AG04450 (cell line): ENCODE results near the gene MUTYH. TPM values are rescaled to one million over a fixed set of nuclear protein-coding genes. Genes with fewer than 3 reads are reported as not detected.

Source experiments
- CTCF ChIA-PET: fragments of 300-600, 350-600 bp; formaldehyde crosslinking; extraction: SDS; loops from one replicate; lab custom pipeline; 2022; ENCODE audit warnings: antibody characterized with exemption, inconsistent platforms; lab: Charles Lee
- POLR2A ChIA-PET: fragments of 350-600 bp; formaldehyde crosslinking; extraction: SDS; loops from one replicate; lab custom pipeline; 2021; ENCODE audit warnings: antibody characterized with exemption, inconsistent platforms; lab: Yijun Ruan, JAX
- DNase-seq: peaks from one replicate; pipeline ENCODE4 v3.0.0-alpha.2; 2011; ENCODE audit warnings: low read depth, low spot score
- H3K27ac ChIP-seq: one replicate; pipeline ENCODE4 v1.5.1; 2012; ENCODE audit warnings: low read depth, low read length, control low read depth
- H3K27me3 ChIP-seq: one replicate; pipeline ENCODE4 v1.6.0; 2012; ENCODE audit warnings: low read length; ENCODE audit not compliant: control insufficient read depth, insufficient read depth
- H3K4me3 ChIP-seq: 2 replicates; pipeline ENCODE4 v1.5.1; 2011; ENCODE audit warnings: mild to moderate bottlenecking, low read depth, low read length, control low read depth
- H3K9me3 ChIP-seq: 2 replicates; pipeline ENCODE4 v1.5.1; 2012; ENCODE audit warnings: low read length; ENCODE audit not compliant: control insufficient read depth, insufficient read depth
- polyA plus RNA-seq: library from polyadenylated mRNA; depleted of rRNA; stranded (reverse); fragments of >200 nt; gene quantifications from 2 replicates; pipeline ENCODE4 v1.2.3, GENCODE V29; 2011
- TF ChIP-seq, protein P1 (sequence below): IDR thresholded peaks from 2 replicates; pipeline ENCODE4 v1.5.1; 2011; ENCODE audit warnings: low read depth, low read length, control low read depth, inconsistent platforms

The MUTYH gene
- polyA plus RNA-seq, 1 experiment = 5.8 TPM

DNA sequence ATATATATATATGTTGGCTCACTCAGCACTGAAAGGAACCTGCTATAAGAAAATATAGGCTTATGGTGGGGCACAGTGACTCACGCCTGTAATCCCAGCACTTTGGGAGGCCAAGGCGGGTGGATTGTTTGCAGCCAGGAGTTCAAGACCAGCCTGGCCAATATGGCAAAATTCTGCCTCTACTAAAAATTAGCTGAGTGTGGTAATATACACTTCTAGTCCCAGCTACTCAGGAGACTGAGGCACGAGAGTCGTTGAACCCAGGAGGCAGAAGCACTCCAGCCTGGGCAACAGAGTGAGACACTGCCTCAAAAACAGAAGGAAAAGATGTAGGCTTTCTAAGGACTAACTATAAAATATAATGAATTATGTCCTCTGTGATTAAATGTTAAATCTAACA lies 14.6 kb upstream of the MUTYH start:
- Histone ChIP-seq H3K4me3 (no peak overlapping the region), H3K9me3 (no peaks in the 10 kb centered on the region), H3K27ac (no peak overlapping the region), H3K27me3 (no peaks in the 10 kb centered on the region)
- ChIA-PET POLR2A (no interaction called here), CTCF (interaction anchor here (0.7 to 16.5 kb wide), 2 partner anchors 137 to 340 kb away, joined by 3 to 456 read pairs; partner anchors contain the start of gene TESK2)
- TF ChIP-seq, protein P1, sequence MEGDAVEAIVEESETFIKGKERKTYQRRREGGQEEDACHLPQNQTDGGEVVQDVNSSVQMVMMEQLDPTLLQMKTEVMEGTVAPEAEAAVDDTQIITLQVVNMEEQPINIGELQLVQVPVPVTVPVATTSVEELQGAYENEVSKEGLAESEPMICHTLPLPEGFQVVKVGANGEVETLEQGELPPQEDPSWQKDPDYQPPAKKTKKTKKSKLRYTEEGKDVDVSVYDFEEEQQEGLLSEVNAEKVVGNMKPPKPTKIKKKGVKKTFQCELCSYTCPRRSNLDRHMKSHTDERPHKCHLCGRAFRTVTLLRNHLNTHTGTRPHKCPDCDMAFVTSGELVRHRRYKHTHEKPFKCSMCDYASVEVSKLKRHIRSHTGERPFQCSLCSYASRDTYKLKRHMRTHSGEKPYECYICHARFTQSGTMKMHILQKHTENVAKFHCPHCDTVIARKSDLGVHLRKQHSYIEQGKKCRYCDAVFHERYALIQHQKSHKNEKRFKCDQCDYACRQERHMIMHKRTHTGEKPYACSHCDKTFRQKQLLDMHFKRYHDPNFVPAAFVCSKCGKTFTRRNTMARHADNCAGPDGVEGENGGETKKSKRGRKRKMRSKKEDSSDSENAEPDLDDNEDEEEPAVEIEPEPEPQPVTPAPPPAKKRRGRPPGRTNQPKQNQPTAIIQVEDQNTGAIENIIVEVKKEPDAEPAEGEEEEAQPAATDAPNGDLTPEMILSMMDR = no peak
- DNase-seq = no peak

DNA sequence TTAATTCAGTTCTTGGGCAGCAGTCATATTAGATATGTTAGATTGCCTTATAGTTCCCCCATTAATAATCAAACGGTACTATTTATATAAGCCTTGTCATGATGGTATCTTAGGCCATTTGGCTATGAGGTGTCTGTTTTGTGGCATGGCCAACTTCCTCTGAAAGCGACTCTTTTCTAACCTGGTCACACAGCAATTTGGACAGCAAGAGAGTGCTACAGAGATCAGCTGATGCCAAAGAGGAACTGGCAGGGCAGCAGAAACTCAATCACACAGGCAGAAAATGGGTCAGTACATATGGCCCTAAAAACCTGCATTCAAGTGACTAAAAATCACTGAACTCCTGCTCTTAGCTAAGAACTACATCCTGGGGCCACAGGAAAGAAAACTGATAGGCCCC lies 13.4 kb upstream of the MUTYH start:
- POLR2A ChIA-PET = no interaction called here
- H3K4me3 ChIP-seq = no peak overlapping the region
- no peaks in the 10 kb centered on the region for H3K27me3 ChIP-seq
- H3K9me3 ChIP-seq = no peaks in the 10 kb centered on the region
- CTCF ChIA-PET = interaction anchor here (1.8 to 16.5 kb wide), 2 partner anchors 138 to 339 kb away, joined by 6 to 456 read pairs; partner anchors contain the start of gene TESK2
- TF ChIP-seq, protein P1 = no peak
- no peak overlapping the region for H3K27ac ChIP-seq
- no peak for DNase-seq

DNA sequence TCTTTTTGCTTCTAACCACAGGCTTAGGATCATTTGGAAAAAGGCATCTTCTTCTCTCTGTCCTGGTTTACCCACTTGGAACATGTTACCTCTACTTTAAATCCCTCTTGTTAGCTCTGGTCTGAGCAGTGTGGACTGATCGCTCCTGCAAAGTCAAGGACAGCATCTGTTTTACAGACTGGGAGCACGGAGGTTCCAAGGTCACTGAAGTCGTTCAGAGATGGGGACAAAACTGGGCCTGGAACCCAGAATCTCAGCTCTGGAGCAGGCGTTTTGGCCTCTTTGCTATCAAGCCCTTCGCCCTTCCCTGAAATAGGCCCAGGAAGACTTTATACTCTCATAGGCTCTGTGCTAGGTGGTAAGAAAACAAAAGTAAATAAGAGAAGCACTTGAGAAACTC lies 11.3 kb upstream of the MUTYH start:
- H3K9me3 ChIP-seq = no peaks in the 10 kb centered on the region
- no peaks in the 10 kb centered on the region for H3K27me3 ChIP-seq
- no peak overlapping the region for H3K27ac ChIP-seq
- H3K4me3 ChIP-seq = no peak overlapping the region
- ChIA-PET CTCF (interaction anchor here (5.8 to 16.5 kb wide), 2 partner anchors 8 to 140 kb away, joined by 41 to 456 read pairs; partner anchors contain the start of gene TESK2), POLR2A (interaction anchor here (0.5 kb wide), 1 partner anchor 339 kb away, joined by 4 read pairs; no protein-coding TSS in a partner anchor)
- TF ChIP-seq, protein P1 = no peak
- DNase-seq = no peak

- Histone ChIP-seq H3K4me3 (no peak overlapping the region), H3K27me3 (no peaks in the 10 kb centered on the region), H3K9me3 (no peaks in the 10 kb centered on the region), H3K27ac (no peak overlapping the region)
- TF ChIP-seq, protein P1 = no peak
- CTCF ChIA-PET = interaction anchor here (1.0 to 5.8 kb wide), 7 partner anchors 10 to 335 kb away, joined by 3 to 41 read pairs (median 7); partner anchors contain the start of gene TESK2
- no peak for DNase-seq
- POLR2A ChIA-PET = interaction anchor here (0.5 to 2.2 kb wide), 3 partner anchors 10 to 506 kb away, joined by 4 to 12 read pairs (median 6); partner anchors contain the start of genes HECTD3, PTCH2 and TOE1
These were observed 8.9 kb upstream of the MUTYH start for GRCh38 chr1:45348966-45349677.

GRCh38 chr1:45348609-45348965 lies 8.3 kb upstream of the MUTYH start:
- POLR2A ChIA-PET = interaction anchor here (0.5 to 2.2 kb wide), 4 partner anchors 9 to 505 kb away, joined by 3 to 12 read pairs (median 5); partner anchors contain the start of genes HECTD3, PRDX1, PTCH2 and TOE1
- H3K27ac ChIP-seq = no peak overlapping the region
- CTCF ChIA-PET = interaction anchor here (0.6 to 5.8 kb wide), 9 partner anchors 9 to 334 kb away, joined by 3 to 41 read pairs (median 5); partner anchors contain the start of gene TESK2

More at GRCh38 chr1:45348609-45348965, 8.3 kb upstream of the MUTYH start:
- no peaks in the 10 kb centered on the region for H3K9me3 ChIP-seq
- H3K4me3 ChIP-seq = no peak overlapping the region
- no peaks in the 10 kb centered on the region for H3K27me3 ChIP-seq
- no peak for DNase-seq
- TF ChIP-seq, protein P1 = no peak
